ENCODE data around the gene LINGO3.

Gene LINGO3

DNA sequence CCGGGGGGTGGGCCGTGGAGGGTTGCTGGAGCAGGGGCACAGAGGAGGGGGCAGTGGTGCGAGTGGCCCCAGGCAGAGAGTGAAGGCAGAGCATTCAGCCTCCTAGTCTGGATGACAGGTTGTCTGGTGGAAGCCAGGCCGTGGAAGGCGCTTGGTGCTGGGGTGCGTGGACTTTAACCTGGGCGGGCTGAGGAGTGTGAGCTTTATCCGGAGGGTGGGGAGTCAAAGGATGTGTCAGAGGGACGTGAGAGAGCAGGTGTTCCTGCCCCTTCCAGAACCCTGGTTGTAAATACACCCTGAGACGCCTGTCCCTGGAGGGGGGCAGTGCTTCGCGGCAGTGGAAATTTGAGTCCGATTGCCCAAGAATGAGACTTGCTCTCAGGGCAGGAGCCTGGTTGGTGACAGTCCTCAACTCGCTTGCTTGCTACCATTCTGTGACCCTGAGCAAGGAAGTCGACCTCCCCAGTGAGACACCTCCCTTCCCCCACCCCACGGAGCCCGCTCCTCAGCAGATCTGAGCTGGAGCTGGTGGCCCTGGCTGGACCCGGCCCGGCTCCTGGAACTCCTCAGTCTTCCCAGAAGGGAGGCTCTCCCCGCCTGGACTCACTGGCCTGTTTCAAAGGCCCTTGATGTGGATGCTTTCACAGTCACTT lies 22.8 kb upstream of the LINGO3 start (continued):
- TF ChIP-seq ZNF350 (tag by site-specific recombination; IDR thresholded peaks at IDR 0.05) (no peak), ZNF544 (tag by site-specific recombination; IDR thresholded peaks at IDR 0.05) (no peak), ZNF530 (tag by site-specific recombination; IDR thresholded peaks at IDR 0.05; ENCODE audit: low read depth) (no peak), YY1 (tag by site-specific recombination; IDR thresholded peaks at IDR 0.05) (no peak), ZNF560 (tag by site-specific recombination; IDR thresholded peaks at IDR 0.05; ENCODE audit: borderline replicate concordance) (no peak), RBAK (tag by site-specific recombination; IDR thresholded peaks at IDR 0.05) (no peak), ZNF785 (tag by site-specific recombination; IDR thresholded peaks at IDR 0.05) (no peak), GLIS2 (tag by site-specific recombination; IDR thresholded peaks at IDR 0.05) (no peak; the same call in 1 of the 2 replicates), ZNF341 (tag by site-specific recombination; IDR thresholded peaks at IDR 0.05; ENCODE audit: low read depth) (no peak), ZNF548 (tag by site-specific recombination; IDR thresholded peaks at IDR 0.05) (no peak), ZNF596 (tag by site-specific recombination; IDR thresholded peaks at IDR 0.05) (no peak), ZFP3 (tag by site-specific recombination; IDR thresholded peaks at IDR 0.05; ENCODE audit: low read depth) (no peak), ZNF423 (tag by site-specific recombination; IDR thresholded peaks at IDR 0.05) (no peak), ZNF26 (tag by site-specific recombination; IDR thresholded peaks at IDR 0.05) (no peak), ZNF266 (tag by site-specific recombination; IDR thresholded peaks at IDR 0.05; ENCODE audit: low read depth) (no peak), ZBTB20 (tag by site-specific recombination; IDR thresholded peaks at IDR 0.05) (peak; percentile 36), ZFHX2 (tag by site-specific recombination; conservative IDR thresholded peaks at IDR 0.05) (no peak), ZNF18 (tag by site-specific recombination; IDR thresholded peaks at IDR 0.05) (peak; percentile 5; the same call in 1 of the 2 replicates), ZNF473 (tag by site-specific recombination; IDR thresholded peaks at IDR 0.05) (no peak), SP7 (tag by site-specific recombination; IDR thresholded peaks at IDR 0.05) (peak; percentile 33; the same call in 1 of the 2 replicates), ZNF24 (tag by site-specific recombination; IDR thresholded peaks at IDR 0.05) (no peak), ZNF776 (tag by site-specific recombination; IDR thresholded peaks at IDR 0.05; ENCODE audit: borderline replicate concordance) (no peak), MYNN (tag by site-specific recombination; IDR thresholded peaks at IDR 0.05; ENCODE audit: borderline replicate concordance) (no peak)
- TF ChIP-seq, protein P1, sequence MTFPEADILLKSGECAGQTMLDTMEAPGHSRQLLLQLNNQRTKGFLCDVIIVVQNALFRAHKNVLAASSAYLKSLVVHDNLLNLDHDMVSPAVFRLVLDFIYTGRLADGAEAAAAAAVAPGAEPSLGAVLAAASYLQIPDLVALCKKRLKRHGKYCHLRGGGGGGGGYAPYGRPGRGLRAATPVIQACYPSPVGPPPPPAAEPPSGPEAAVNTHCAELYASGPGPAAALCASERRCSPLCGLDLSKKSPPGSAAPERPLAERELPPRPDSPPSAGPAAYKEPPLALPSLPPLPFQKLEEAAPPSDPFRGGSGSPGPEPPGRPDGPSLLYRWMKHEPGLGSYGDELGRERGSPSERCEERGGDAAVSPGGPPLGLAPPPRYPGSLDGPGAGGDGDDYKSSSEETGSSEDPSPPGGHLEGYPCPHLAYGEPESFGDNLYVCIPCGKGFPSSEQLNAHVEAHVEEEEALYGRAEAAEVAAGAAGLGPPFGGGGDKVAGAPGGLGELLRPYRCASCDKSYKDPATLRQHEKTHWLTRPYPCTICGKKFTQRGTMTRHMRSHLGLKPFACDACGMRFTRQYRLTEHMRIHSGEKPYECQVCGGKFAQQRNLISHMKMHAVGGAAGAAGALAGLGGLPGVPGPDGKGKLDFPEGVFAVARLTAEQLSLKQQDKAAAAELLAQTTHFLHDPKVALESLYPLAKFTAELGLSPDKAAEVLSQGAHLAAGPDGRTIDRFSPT (tag by site-specific recombination; IDR thresholded peaks at IDR 0.05): no peak
- TF ChIP-seq, protein P2, sequence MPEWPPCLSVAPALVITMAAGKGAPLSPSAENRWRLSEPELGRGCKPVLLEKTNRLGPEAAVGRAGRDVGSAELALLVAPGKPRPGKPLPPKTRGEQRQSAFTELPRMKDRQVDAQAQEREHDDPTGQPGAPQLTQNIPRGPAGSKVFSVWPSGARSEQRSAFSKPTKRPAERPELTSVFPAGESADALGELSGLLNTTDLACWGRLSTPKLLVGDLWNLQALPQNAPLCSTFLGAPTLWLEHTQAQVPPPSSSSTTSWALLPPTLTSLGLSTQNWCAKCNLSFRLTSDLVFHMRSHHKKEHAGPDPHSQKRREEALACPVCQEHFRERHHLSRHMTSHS (tag by site-specific recombination; IDR thresholded peaks at IDR 0.05): no peak
- TF ChIP-seq, protein P3, sequence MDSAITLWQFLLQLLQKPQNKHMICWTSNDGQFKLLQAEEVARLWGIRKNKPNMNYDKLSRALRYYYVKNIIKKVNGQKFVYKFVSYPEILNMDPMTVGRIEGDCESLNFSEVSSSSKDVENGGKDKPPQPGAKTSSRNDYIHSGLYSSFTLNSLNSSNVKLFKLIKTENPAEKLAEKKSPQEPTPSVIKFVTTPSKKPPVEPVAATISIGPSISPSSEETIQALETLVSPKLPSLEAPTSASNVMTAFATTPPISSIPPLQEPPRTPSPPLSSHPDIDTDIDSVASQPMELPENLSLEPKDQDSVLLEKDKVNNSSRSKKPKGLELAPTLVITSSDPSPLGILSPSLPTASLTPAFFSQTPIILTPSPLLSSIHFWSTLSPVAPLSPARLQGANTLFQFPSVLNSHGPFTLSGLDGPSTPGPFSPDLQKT (IDR thresholded peaks at IDR 0.05; ENCODE audit: borderline replicate concordance, low read depth, low read length): no peak
- TF ChIP-seq, protein P4, sequence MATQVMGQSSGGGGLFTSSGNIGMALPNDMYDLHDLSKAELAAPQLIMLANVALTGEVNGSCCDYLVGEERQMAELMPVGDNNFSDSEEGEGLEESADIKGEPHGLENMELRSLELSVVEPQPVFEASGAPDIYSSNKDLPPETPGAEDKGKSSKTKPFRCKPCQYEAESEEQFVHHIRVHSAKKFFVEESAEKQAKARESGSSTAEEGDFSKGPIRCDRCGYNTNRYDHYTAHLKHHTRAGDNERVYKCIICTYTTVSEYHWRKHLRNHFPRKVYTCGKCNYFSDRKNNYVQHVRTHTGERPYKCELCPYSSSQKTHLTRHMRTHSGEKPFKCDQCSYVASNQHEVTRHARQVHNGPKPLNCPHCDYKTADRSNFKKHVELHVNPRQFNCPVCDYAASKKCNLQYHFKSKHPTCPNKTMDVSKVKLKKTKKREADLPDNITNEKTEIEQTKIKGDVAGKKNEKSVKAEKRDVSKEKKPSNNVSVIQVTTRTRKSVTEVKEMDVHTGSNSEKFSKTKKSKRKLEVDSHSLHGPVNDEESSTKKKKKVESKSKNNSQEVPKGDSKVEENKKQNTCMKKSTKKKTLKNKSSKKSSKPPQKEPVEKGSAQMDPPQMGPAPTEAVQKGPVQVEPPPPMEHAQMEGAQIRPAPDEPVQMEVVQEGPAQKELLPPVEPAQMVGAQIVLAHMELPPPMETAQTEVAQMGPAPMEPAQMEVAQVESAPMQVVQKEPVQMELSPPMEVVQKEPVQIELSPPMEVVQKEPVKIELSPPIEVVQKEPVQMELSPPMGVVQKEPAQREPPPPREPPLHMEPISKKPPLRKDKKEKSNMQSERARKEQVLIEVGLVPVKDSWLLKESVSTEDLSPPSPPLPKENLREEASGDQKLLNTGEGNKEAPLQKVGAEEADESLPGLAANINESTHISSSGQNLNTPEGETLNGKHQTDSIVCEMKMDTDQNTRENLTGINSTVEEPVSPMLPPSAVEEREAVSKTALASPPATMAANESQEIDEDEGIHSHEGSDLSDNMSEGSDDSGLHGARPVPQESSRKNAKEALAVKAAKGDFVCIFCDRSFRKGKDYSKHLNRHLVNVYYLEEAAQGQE (tag by site-specific recombination; IDR thresholded peaks at IDR 0.05): no peak
- TF ChIP-seq, protein P5, sequence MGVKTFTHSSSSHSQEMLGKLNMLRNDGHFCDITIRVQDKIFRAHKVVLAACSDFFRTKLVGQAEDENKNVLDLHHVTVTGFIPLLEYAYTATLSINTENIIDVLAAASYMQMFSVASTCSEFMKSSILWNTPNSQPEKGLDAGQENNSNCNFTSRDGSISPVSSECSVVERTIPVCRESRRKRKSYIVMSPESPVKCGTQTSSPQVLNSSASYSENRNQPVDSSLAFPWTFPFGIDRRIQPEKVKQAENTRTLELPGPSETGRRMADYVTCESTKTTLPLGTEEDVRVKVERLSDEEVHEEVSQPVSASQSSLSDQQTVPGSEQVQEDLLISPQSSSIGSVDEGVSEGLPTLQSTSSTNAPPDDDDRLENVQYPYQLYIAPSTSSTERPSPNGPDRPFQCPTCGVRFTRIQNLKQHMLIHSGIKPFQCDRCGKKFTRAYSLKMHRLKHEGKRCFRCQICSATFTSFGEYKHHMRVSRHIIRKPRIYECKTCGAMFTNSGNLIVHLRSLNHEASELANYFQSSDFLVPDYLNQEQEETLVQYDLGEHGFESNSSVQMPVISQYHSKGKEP (tag by site-specific recombination; IDR thresholded peaks at IDR 0.05): no peak
